GM18867 (cell line): ENCODE measurements around the gene ATXN7L1.
A peak's percentile ranks its signal among the peaks of the same experiment; 100 is the strongest.

Experiments
- ATAC-seq: cut with Tn5 transposase; IDR thresholded peaks from one replicate; pipeline ENCODE4 v1.9.1; 2021; ENCODE audit warnings: mild to moderate bottlenecking, moderate library complexity; ENCODE audit not compliant: unreplicated experiment

ATXN7L1 gene

GRCh38 chr7:105779856-105780780 lies 96.3 kb downstream of the ATXN7L1 start:
- no peak for ATAC-seq

GRCh38 chr7:105778956-105779355 lies 97.4 kb downstream of the ATXN7L1 start:
- no peak for ATAC-seq

- no peak for ATAC-seq
These were observed 99.2 kb downstream of the ATXN7L1 start for GRCh38 chr7:105776986-105777910.

- ATAC-seq: no peak
These were observed 100.2 kb downstream of the ATXN7L1 start for GRCh38 chr7:105776068-105776790.

GRCh38 chr7:105775580-105775979 lies 100.8 kb downstream of the ATXN7L1 start:
- no peak for ATAC-seq

- ATAC-seq: no peak
These were observed 103.4 kb downstream of the ATXN7L1 start for GRCh38 chr7:105773030-105773460.

GRCh38 chr7:105769901-105770628 lies 106.3 kb downstream of the ATXN7L1 start:
- no peak for ATAC-seq

- ATAC-seq: peak; percentile 47
These were observed 107.4 kb downstream of the ATXN7L1 start for GRCh38 chr7:105768898-105769507.

GRCh38 chr7:105768117-105768516 lies 108.3 kb downstream of the ATXN7L1 start:
- ATAC-seq: no peak

GRCh38 chr7:105766421-105767073 lies 109.9 kb downstream of the ATXN7L1 start:
- ATAC-seq: no peak

- no peak for ATAC-seq
These were observed 110.6 kb downstream of the ATXN7L1 start for GRCh38 chr7:105765846-105766245.

GRCh38 chr7:105764506-105764905 lies 111.9 kb downstream of the ATXN7L1 start:
- ATAC-seq: no peak

- ATAC-seq: no peak
These were observed 115.6 kb downstream of the ATXN7L1 start for GRCh38 chr7:105760551-105761447.

GRCh38 chr7:105759670-105760550 lies 116.5 kb downstream of the ATXN7L1 start:
- ATAC-seq: no peak

GRCh38 chr7:105756367-105756766 lies 120.0 kb downstream of the ATXN7L1 start:
- no peak for ATAC-seq

- ATAC-seq: no peak
These were observed 123.6 kb downstream of the ATXN7L1 start for GRCh38 chr7:105752671-105753275.

GRCh38 chr7:105751054-105751453 lies 125.3 kb downstream of the ATXN7L1 start:
- no peak for ATAC-seq
